Endothelial cell of umbilical vein (primary cell): ENCODE measurements around the gene MRPL34. TPM values are rescaled to one million over a fixed set of nuclear protein-coding genes. Genes with fewer than 3 reads are reported as not detected.

ENCODE experiments used
- BruUV-seq: library from RNA; stranded (reverse); fragments of 400-500 nt; replicated peaks from 2 replicates; lab custom pipeline; 2021; lab: Mats Ljungman, UMichigan
- CTCF ChIA-PET: fragments of 300-600, 350-600 bp; sonication (Branson Sonifier 250); formaldehyde crosslinking; loops from one replicate; lab custom pipeline; 2021; ENCODE audit warnings: antibody characterized with exemption, inconsistent platforms; lab: Charles Lee
- POLR2A ChIA-PET: fragments of 300-600, 350-600 bp; sonication (Branson Sonifier 250); formaldehyde crosslinking; loops from one replicate; lab custom pipeline; 2021; ENCODE audit warnings: antibody characterized with exemption, inconsistent platforms; lab: Charles Lee
- DNase-seq: peaks from one replicate; pipeline ENCODE4 v3.0.0-alpha.2; 2011; ENCODE audit warnings: low read depth, low spot score
- FAIRE-seq: peaks from 2 replicates; lab custom pipeline; 2011; peaks lifted over from hg19 to GRCh38; lab: Jason Lieb, UNC
- H2AFZ ChIP-seq: 2 replicates; pipeline ENCODE4 v1.6.0; 2012; ENCODE audit warnings: low read depth, low read length, control low read depth, inconsistent platforms
- H3K27ac ChIP-seq: 2 replicates; pipeline ENCODE4 v1.5.1; 2011; ENCODE audit warnings: low read depth, mild to moderate bottlenecking, control low read depth, low read length, moderate library complexity; ENCODE audit not compliant: insufficient read depth
- H3K27me3 ChIP-seq, 2 experiments: 2 replicates each; pipeline versions ENCODE4 v1.6.0 to v1.6.1; 2011; ENCODE audit warnings: low read length in 2 of 2, mixed read lengths in 1 of 2; ENCODE audit not compliant: control insufficient read depth in 2 of 2, insufficient read depth in 2 of 2
- H3K36me3 ChIP-seq, 2 experiments: 2 replicates in 1 of 2; 3 replicates in 1 of 2; pipeline ENCODE4 v1.5.1; 2011; ENCODE audit warnings: low read length in 2 of 2, mild to moderate bottlenecking in 1 of 2, moderate library complexity in 1 of 2; ENCODE audit not compliant: control insufficient read depth in 2 of 2, insufficient read depth in 2 of 2; ENCODE audit errors: extremely low read depth in 1 of 2
- H3K4me1 ChIP-seq: 3 replicates; pipeline ENCODE4 v1.5.1; 2011; ENCODE audit warnings: mild to moderate bottlenecking, low read length; ENCODE audit not compliant: control insufficient read depth, insufficient read depth; ENCODE audit errors: extremely low read depth
- H3K4me2 ChIP-seq: 2 replicates; pipeline ENCODE4 v1.6.1; 2011; ENCODE audit warnings: low read length, control low read depth, mixed read lengths; ENCODE audit not compliant: insufficient read depth
- H3K4me3 ChIP-seq, 3 experiments: fragments of 200-600 bp in 1 of 3; sonication (generic), shearing (Covaris generic) in 1 of 3; replicated peaks in 1 of 3; 2 replicates each; pipeline ENCODE4 v1.5.1; 2011 to 2016; ENCODE audit warnings: control low read depth in 3 of 3, low read length in 3 of 3, mild to moderate bottlenecking in 2 of 3, inconsistent platforms in 1 of 3, low read depth in 1 of 3, moderate library complexity in 1 of 3; ENCODE audit not compliant: insufficient read depth in 1 of 3
- H3K79me2 ChIP-seq: 2 replicates; pipeline ENCODE4 v1.6.0; 2012; ENCODE audit warnings: low read length, inconsistent platforms; ENCODE audit not compliant: control insufficient read depth, insufficient read depth
- H3K9ac ChIP-seq: replicated peaks from 2 replicates; pipeline ENCODE3; 2011; ENCODE audit warnings: low read length, control low read depth; ENCODE audit not compliant: insufficient read depth; ENCODE audit errors: extremely low read depth
- H3K9me1 ChIP-seq: replicated peaks from 3 replicates; pipeline ENCODE4 v1.6.0; 2011; ENCODE audit warnings: mild to moderate bottlenecking, low read length; ENCODE audit not compliant: control insufficient read depth, insufficient read depth; ENCODE audit errors: extremely low read depth
- H3K9me3 ChIP-seq: replicated peaks from 2 replicates; pipeline ENCODE4 v1.5.1; 2012; ENCODE audit warnings: low read length, inconsistent platforms; ENCODE audit not compliant: control insufficient read depth, insufficient read depth
- H4K20me1 ChIP-seq: replicated peaks from 2 replicates; pipeline ENCODE3; 2011; ENCODE audit warnings: mild to moderate bottlenecking, low read length; ENCODE audit not compliant: control insufficient read depth, insufficient read depth; ENCODE audit errors: extremely low read depth
- CTCF ChIP-seq, 2 donors: IDR thresholded peaks; 1 replicate in 1 of 2; 2 replicates in 1 of 2; pipeline ENCODE4 v1.5.1; 2011; ENCODE audit warnings: low read length in 2 of 2, mild to moderate bottlenecking in 2 of 2, moderate library complexity in 2 of 2, control low read depth in 1 of 2, inconsistent platforms in 1 of 2, low read depth in 1 of 2; ENCODE audit not compliant: insufficient read depth in 1 of 2; ENCODE audit errors: extremely low read depth in 1 of 2
- EZH2 ChIP-seq: IDR thresholded peaks from 2 replicates; pipeline ENCODE4 v1.6.1; 2012; ENCODE audit warnings: borderline replicate concordance, low read depth, mild to moderate bottlenecking, moderate library complexity, low read length, inconsistent platforms; ENCODE audit not compliant: severe bottlenecking
- FOS ChIP-seq: IDR thresholded peaks from 2 replicates; pipeline ENCODE4 v1.6.1; 2011; ENCODE audit warnings: mild to moderate bottlenecking, low read length, moderate library complexity, borderline replicate concordance; ENCODE audit not compliant: insufficient read depth
- GATA2 ChIP-seq: IDR thresholded peaks from 2 replicates; pipeline ENCODE4 v1.7.0; 2011; ENCODE audit warnings: low read depth, mild to moderate bottlenecking, moderate library complexity, mixed read lengths, low read length; ENCODE audit not compliant: insufficient read length, insufficient read depth
- JUN ChIP-seq: IDR thresholded peaks from 2 replicates; pipeline ENCODE4 v1.6.1; 2011; ENCODE audit warnings: borderline replicate concordance, low read depth; ENCODE audit not compliant: insufficient read length, insufficient read depth
- MAX ChIP-seq: IDR thresholded peaks from 2 replicates; pipeline ENCODE4 v1.6.1; 2011; ENCODE audit not compliant: insufficient read depth, insufficient read length
- MYC ChIP-seq: IDR thresholded peaks from one replicate; pipeline ENCODE4 v1.6.1; 2011; ENCODE audit warnings: mild to moderate bottlenecking, low read depth, low read length
- POLR2A ChIP-seq: IDR thresholded peaks from 2 replicates; pipeline ENCODE4 v1.6.1; 2012; ENCODE audit warnings: low read depth, mild to moderate bottlenecking, control low read depth, low read length
- POLR2AphosphoS5 ChIP-seq: IDR thresholded peaks from 2 replicates; pipeline ENCODE4 v1.6.1; 2012; ENCODE audit warnings: low read depth, mild to moderate bottlenecking, control low read depth, low read length, moderate library complexity; ENCODE audit not compliant: insufficient read depth
- dilution Hi-C: fragments of 300-500 bp; cut with MboI; formaldehyde crosslinking; loops from one replicate; pipeline ENCODE4 v1.15.0; 2019; ENCODE audit warnings: low sequenced_read_pairs; ENCODE audit not compliant: extremely low pct_ligation_motif_present
- intact Hi-C: fragments of 100-400 bp; cut with micrococcal nuclease; formaldehyde crosslinking; loops from one replicate; pipeline ENCODE4 v1.10.0; 2022
- polyA plus RNA-seq, 4 experiments: library from polyadenylated mRNA; depleted of rRNA in 3 of 4; stranded (reverse) in 3 of 4; unstranded in 1 of 4; fragments of >200 nt; gene quantifications; 2 replicates each; pipeline versions ENCODE4 v1.2.1 to v1.2.3, GENCODE V29; 2011 to 2012; ENCODE audit warnings: missing spikeins in 1 of 4
- total RNA-seq: library from RNA; stranded (reverse); gene quantifications from 2 replicates; pipeline ENCODE4 v1.2.3, GENCODE V29; 2021

Gene MRPL34
- total and polyA plus RNA-seq, 2 donors (not counting 3 experiments of a cell fraction or from before 2014, with no cell fraction given): 45.5 to 55.7 TPM

GRCh38 chr19:17338433-17339078, 32.9 kb downstream of the MRPL34 start:
- ChIA-PET CTCF (interaction anchor here (0.7 kb wide), 1 partner anchor 48 kb away, joined by 3 read pairs; no protein-coding TSS in a partner anchor), POLR2A (no interaction called here)
- intact Hi-C loops: no loop called here
- TF ChIP-seq POLR2AphosphoS5 (no peak), GATA2 (no peak)
- Histone ChIP-seq H3K4me3 (no peak overlapping the region), H3K79me2 (peaks cover 4% of the 10 kb centered on the region), H4K20me1 (no peaks in the 10 kb centered on the region), H3K4me1 (peaks cover 14% of the 10 kb centered on the region), H3K9ac (no peak overlapping the region), H2AFZ (no peak overlapping the region), H3K27me3 (no peaks in the 10 kb centered on the region), H3K9me1 (no peaks in the 10 kb centered on the region), H3K36me3 (no peaks in the 10 kb centered on the region), H3K27ac (no peak overlapping the region), H3K9me3 (no peaks in the 10 kb centered on the region), H3K4me2 (peak overlapping the region; percentile 56)
- no peak for DNase-seq
- FAIRE-seq: no peak
- BruUV-seq: no TSS peak
- dilution Hi-C loops: no loop called here

- no peaks in the 10 kb centered on the region for H3K9me3 ChIP-seq
- DNase-seq: no peak
- no peaks in the 10 kb centered on the region for H3K36me3 ChIP-seq
- CTCF ChIA-PET: interaction anchor here (0.7 kb wide), 1 partner anchor 47 kb away, joined by 3 read pairs; no protein-coding TSS in a partner anchor
- peaks cover 14% of the 10 kb centered on the region for H3K4me1 ChIP-seq
- POLR2A ChIA-PET: interaction anchor here (0.6 kb wide), 1 partner anchor 651 kb away, joined by 8 read pairs; no protein-coding TSS in a partner anchor
- H3K4me2 ChIP-seq: no peak overlapping the region
- H3K27ac ChIP-seq: no peak overlapping the region
- H2AFZ ChIP-seq: no peak overlapping the region
- intact Hi-C loops: no loop called here
- peak; percentile 21 for FAIRE-seq
- H3K9me1 ChIP-seq: no peaks in the 10 kb centered on the region
- dilution Hi-C loops: no loop called here
- TF ChIP-seq MAX (no peak), CTCF (IDR thresholded peaks at IDR 0.05; ENCODE audit: extremely low read depth in 1 of 2, insufficient read depth in 1 of 2, low read depth in 1 of 2, low read length in 2 of 2) (no peak), FOS (no peak), EZH2 (no peak), MYC (no peak), POLR2AphosphoS5 (no peak), GATA2 (no peak), POLR2A (no peak), JUN (no peak)
- no TSS peak for BruUV-seq
- no peaks in the 10 kb centered on the region for H3K27me3 ChIP-seq
- H3K9ac ChIP-seq: no peak overlapping the region
- H3K4me3 ChIP-seq: no peak overlapping the region
- H3K79me2 ChIP-seq: peaks cover 4% of the 10 kb centered on the region
- no peaks in the 10 kb centered on the region for H4K20me1 ChIP-seq
Measured at GRCh38 chr19:17339088-17339741, 33.5 kb downstream of the MRPL34 start.
